Chondrocyte (in vitro differentiated cells): Measurements from ENCODE around the gene SEMA3C. TPM values are rescaled to one million over a fixed set of nuclear protein-coding genes. Genes with fewer than 3 reads are reported as not detected.

Experiments used
- DNase-seq: peaks from one replicate; pipeline ENCODE4 v3.0.0; 2021; ENCODE audit warnings: mixed read lengths, low spot score
- H3K27ac Mint-ChIP-seq: one replicate; pipeline ENCODE4 v1.8.0; 2021; ENCODE audit warnings: mild to moderate bottlenecking, moderate library complexity, mixed read lengths; ENCODE audit not compliant: unreplicated experiment
- H3K27me3 Mint-ChIP-seq: 2 replicates; pipeline ENCODE4 v1.8.0; 2021; ENCODE audit warnings: low read depth, mixed read lengths
- H3K36me3 Mint-ChIP-seq: 2 replicates; pipeline ENCODE4 v1.8.0; 2021; ENCODE audit warnings: low read depth, mixed read lengths
- H3K4me1 Mint-ChIP-seq: 2 replicates; pipeline ENCODE4 v1.8.0; 2021; ENCODE audit warnings: low read depth, mild to moderate bottlenecking, mixed read lengths
- H3K4me3 Mint-ChIP-seq: one replicate; pipeline ENCODE4 v1.8.0; 2021; ENCODE audit warnings: mild to moderate bottlenecking, moderate library complexity, mixed read lengths; ENCODE audit not compliant: unreplicated experiment
- H3K9me3 Mint-ChIP-seq: 2 replicates; pipeline ENCODE4 v1.8.0; 2021; ENCODE audit warnings: low read depth, mixed read lengths
- total RNA-seq: library from RNA; stranded (reverse); gene quantifications from 3 replicates; pipeline ENCODE4 v1.2.1, GENCODE V29; 2021
- TF ChIP-seq, protein P1 (sequence below): fragments of 200-600 bp; sonication (generic); IDR thresholded peaks from 2 replicates; pipeline ENCODE4 v1.5.0; 2021; ENCODE audit warnings: antibody characterized with exemption, mild to moderate bottlenecking, moderate library complexity

Gene SEMA3C
- total RNA-seq, 1 donor from 2014 or later, result 80.0 TPM

DNA sequence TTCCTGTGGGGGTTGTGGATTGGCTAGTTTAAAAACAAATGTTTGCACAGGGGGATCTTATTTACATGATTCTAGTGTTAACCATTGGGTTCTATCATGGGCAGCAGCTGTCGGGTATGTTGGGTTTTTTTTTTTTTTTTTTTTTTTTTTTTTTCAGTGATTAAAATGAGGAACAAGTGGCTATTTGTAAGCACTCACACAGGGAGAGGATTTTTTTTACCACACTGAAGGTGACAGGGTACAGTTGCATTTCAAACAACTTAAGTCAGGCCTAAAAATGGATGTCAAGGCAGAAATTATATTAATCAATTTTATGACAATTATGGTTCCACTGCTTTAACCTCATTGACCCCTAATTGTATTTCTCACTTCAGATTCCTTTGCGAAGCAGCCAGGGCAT is 187.6 kb downstream of the SEMA3C start:
- H3K36me3 Mint-ChIP-seq, result no peaks in the 10 kb centered on the region
- no peak for DNase-seq
- H3K27ac Mint-ChIP-seq, result no peak overlapping the region
- TF ChIP-seq, protein P1, sequence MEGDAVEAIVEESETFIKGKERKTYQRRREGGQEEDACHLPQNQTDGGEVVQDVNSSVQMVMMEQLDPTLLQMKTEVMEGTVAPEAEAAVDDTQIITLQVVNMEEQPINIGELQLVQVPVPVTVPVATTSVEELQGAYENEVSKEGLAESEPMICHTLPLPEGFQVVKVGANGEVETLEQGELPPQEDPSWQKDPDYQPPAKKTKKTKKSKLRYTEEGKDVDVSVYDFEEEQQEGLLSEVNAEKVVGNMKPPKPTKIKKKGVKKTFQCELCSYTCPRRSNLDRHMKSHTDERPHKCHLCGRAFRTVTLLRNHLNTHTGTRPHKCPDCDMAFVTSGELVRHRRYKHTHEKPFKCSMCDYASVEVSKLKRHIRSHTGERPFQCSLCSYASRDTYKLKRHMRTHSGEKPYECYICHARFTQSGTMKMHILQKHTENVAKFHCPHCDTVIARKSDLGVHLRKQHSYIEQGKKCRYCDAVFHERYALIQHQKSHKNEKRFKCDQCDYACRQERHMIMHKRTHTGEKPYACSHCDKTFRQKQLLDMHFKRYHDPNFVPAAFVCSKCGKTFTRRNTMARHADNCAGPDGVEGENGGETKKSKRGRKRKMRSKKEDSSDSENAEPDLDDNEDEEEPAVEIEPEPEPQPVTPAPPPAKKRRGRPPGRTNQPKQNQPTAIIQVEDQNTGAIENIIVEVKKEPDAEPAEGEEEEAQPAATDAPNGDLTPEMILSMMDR, result no peak
- H3K4me3 Mint-ChIP-seq, result no peak overlapping the region
- no peaks in the 10 kb centered on the region for H3K27me3 Mint-ChIP-seq
- H3K9me3 Mint-ChIP-seq, result peaks cover 6% of the 10 kb centered on the region
- peaks cover 18% of the 10 kb centered on the region for H3K4me1 Mint-ChIP-seq

DNA sequence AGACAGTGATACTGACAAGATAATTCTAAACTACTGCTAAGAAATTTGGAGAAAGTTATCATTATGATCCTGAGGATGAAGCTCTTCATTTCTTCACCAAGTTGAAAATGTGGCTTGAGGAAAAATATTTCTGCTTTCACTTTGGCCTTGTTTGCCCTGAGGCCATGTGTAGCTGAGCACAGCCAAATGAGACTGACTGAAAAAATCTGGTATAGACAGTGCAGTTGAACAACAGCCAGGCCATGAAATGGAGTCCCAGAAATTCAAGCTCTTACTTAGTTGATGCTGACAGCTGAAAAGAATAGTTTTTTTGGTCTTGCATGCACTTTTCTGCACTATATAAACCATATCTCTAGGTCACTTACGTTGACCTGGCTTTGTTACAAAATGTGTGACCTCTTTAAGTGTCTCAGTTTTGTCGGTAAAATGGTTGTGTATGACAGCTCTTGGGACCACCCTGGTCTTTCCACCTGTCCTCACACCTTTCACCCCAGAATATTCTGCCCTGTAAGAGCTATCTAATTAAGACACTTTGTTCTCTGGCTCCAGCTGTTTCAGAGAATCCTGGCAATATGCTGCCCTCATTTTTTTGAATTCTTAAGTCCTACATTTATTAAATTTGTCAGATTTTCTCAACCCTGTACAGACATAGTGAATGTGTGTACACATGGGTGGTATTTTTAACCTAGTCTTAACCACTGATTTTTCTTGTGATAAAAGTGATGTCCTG is 189.1 kb downstream of the SEMA3C start:
- no peaks in the 10 kb centered on the region for H3K9me3 Mint-ChIP-seq
- no peaks in the 10 kb centered on the region for H3K27me3 Mint-ChIP-seq
- TF ChIP-seq, protein P1, result no peak
- H3K4me3 Mint-ChIP-seq, result no peak overlapping the region
- H3K4me1 Mint-ChIP-seq, result peaks cover 32% of the 10 kb centered on the region
- peak overlapping the region; percentile 29 for H3K27ac Mint-ChIP-seq
- no peaks in the 10 kb centered on the region for H3K36me3 Mint-ChIP-seq
- no peak for DNase-seq

DNA sequence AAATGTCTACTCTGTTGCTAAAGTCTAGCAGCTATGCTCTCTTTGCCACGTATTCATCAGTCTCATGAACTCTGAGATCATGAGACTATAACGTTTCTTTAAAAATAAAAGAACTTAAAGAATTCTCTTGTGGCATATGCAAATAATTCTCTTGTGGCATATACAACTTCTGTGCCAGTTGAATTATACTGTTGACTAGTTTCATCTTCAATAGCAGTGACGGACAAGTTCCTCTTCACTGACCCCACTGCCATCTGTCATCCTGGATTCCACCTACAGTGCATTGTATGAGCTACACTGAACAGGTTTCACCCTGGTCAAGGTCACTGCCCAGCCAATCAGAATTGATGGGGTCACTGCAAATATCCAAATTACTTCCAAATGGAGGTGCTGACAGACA is 192.2 kb downstream of the SEMA3C start:
- Mint-ChIP-seq H3K4me1 (peaks cover 59% of the 10 kb centered on the region), H3K27me3 (no peaks in the 10 kb centered on the region), H3K9me3 (no peaks in the 10 kb centered on the region), H3K36me3 (no peaks in the 10 kb centered on the region), H3K4me3 (no peak overlapping the region), H3K27ac (no peak overlapping the region)
- DNase-seq, result no peak
- TF ChIP-seq, protein P1, result no peak

DNA sequence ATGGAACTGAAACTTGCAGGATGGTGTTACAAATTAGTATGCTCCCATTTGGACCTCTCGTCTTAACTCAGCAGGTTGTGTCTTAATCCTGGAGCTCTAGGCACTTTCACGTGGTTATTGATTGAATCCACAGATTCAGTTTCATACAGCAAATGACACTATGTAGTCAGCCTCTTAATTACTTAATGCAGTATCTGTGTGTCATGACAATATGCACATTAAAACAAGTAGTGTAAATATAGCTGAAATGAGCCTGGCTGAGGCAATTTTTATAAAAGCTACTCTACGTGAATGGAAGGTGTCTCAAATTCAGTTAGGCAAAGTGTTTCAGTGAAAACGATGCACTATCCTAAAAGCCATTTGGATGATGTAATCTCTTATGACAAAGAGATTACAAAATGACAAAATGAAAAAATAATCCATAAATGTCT is 193.7 kb downstream of the SEMA3C start:
- H3K9me3 Mint-ChIP-seq, result no peaks in the 10 kb centered on the region
- H3K4me1 Mint-ChIP-seq, result peaks cover 67% of the 10 kb centered on the region
- no peaks in the 10 kb centered on the region for H3K36me3 Mint-ChIP-seq
- no peak overlapping the region for H3K4me3 Mint-ChIP-seq
- DNase-seq, result no peak
- TF ChIP-seq, protein P1, result no peak
- H3K27ac Mint-ChIP-seq, result no peak overlapping the region
- no peaks in the 10 kb centered on the region for H3K27me3 Mint-ChIP-seq

DNA sequence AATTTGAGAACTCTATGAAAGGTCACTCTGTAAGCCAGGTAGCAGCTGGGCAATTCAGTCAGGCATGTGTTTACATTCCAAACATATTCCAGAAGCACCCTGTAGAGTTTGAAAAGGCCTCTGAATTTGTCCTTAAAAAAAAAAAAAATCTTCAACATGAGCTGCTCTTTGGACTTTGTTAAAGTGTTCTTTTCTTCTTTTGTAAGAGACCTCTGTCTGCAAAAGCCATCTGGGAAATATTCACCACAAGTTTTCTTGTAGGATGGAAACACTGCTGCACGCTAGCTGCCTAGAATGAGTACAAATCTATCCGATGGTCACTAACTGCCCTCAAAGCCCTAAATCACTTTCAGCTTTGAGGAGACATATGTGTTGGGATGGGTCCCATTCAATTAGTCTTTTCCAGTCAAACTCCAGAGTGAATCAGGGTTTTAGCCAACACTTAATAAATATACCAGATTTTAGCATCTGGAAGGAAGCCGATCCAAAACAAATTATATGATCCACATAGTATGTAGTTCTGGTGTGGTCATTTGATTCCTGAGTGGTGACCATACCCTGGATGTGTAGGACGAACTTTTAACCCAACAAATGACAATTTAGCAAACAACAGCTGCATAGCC is 194.5 kb downstream of the SEMA3C start:
- DNase-seq, result no peak
- Mint-ChIP-seq H3K4me1 (peaks cover 61% of the 10 kb centered on the region), H3K36me3 (no peaks in the 10 kb centered on the region), H3K4me3 (no peak overlapping the region), H3K27me3 (no peaks in the 10 kb centered on the region), H3K9me3 (no peaks in the 10 kb centered on the region), H3K27ac (peak overlapping the region; percentile 10)
- TF ChIP-seq, protein P1, result no peak
